Activated CD8-positive, alpha-beta memory T cell treated with anti-CD3 and anti-CD28 coated beads, Interleukin-2, amount 50 U/mL, for 1 hour (primary cell): Measurements from ENCODE around the gene ANKS1B.

ENCODE experiments used
- DNase-seq: peaks from one replicate; pipeline ENCODE4 v3.0.0-alpha.2; 2020; ENCODE audit errors: extremely low read depth

Gene ANKS1B

GRCh38 chr12:98954506-98954905 is 1030.2 kb downstream of the ANKS1B start:
- no peak for DNase-seq

- no peak for DNase-seq
Observed at GRCh38 chr12:98951406-98951805, 1033.3 kb downstream of the ANKS1B start.

- no peak for DNase-seq
Observed at GRCh38 chr12:98948343-98948949, 1036.3 kb downstream of the ANKS1B start.

GRCh38 chr12:98945864-98946263 is 1038.9 kb downstream of the ANKS1B start:
- DNase-seq: no peak

GRCh38 chr12:98939926-98940325 is 1044.8 kb downstream of the ANKS1B start:
- DNase-seq: no peak

GRCh38 chr12:98939350-98939749 is 1045.4 kb downstream of the ANKS1B start:
- DNase-seq: no peak

GRCh38 chr12:98935847-98936246 is 1048.9 kb downstream of the ANKS1B start:
- DNase-seq: no peak

- DNase-seq: no peak
Observed at GRCh38 chr12:98922871-98923270, 1061.9 kb downstream of the ANKS1B start.

- no peak for DNase-seq
Observed at GRCh38 chr12:98918176-98918863, 1066.4 kb downstream of the ANKS1B start.

- DNase-seq: no peak
Observed at GRCh38 chr12:98916106-98916505, 1068.6 kb downstream of the ANKS1B start.

GRCh38 chr12:98912401-98912974 is 1072.2 kb downstream of the ANKS1B start:
- DNase-seq: no peak

- no peak for DNase-seq
Observed at GRCh38 chr12:98911396-98911795, 1073.3 kb downstream of the ANKS1B start.

- DNase-seq: no peak
Observed at GRCh38 chr12:98909746-98910145, 1075.0 kb downstream of the ANKS1B start.

- DNase-seq: no peak
Observed at GRCh38 chr12:98908866-98909265, 1075.9 kb downstream of the ANKS1B start.

GRCh38 chr12:98903875-98904274 is 1080.9 kb downstream of the ANKS1B start:
- no peak for DNase-seq

- DNase-seq: no peak
Observed at GRCh38 chr12:98901189-98901588, 1083.5 kb downstream of the ANKS1B start.

GRCh38 chr12:98896938-98897337 is 1087.8 kb downstream of the ANKS1B start:
- no peak for DNase-seq

GRCh38 chr12:98895086-98895651 is 1089.6 kb downstream of the ANKS1B start:
- DNase-seq: no peak

GRCh38 chr12:98894412-98895085 is 1090.2 kb downstream of the ANKS1B start:
- DNase-seq: no peak

- no peak for DNase-seq
Observed at GRCh38 chr12:98893675-98894411, 1090.9 kb downstream of the ANKS1B start.

GRCh38 chr12:98893126-98893674 is 1091.5 kb downstream of the ANKS1B start:
- DNase-seq: no peak
